Adrenal gland (tissue), 12 donors: ENCODE data around the gene IMMP2L. TPM values are rescaled to one million over a fixed set of nuclear protein-coding genes. Genes with fewer than 3 reads are reported as not detected.

Experiments
- DNase-seq, 7 donors: peaks; one replicate each; pipeline ENCODE4 v3.0.0-alpha.2; 2019 to 2020
- H3K27ac ChIP-seq, 5 donors: fragments of 200-600 bp; sonication (generic) in 4 of 5; 1 replicate in 3 of 5; 2 replicates in 2 of 5; pipeline versions ENCODE4 v1.5.1 to v1.8.0; 2016 to 2020; ENCODE audit warnings: mild to moderate bottlenecking in 1 of 5
- H3K27me3 ChIP-seq: fragments of 200-600 bp; 2 replicates; pipeline ENCODE4 v1.8.0; 2021
- H3K36me3 ChIP-seq, 2 donors: fragments of 200-600 bp; replicated peaks in 1 of 2; 1 replicate in 1 of 2; 2 replicates in 1 of 2; pipeline versions ENCODE4 v1.5.1 to v1.8.0; 2018 to 2022
- H3K4me1 ChIP-seq, 2 donors: fragments of 200-600 bp; replicated peaks in 1 of 2; 1 replicate in 1 of 2; 2 replicates in 1 of 2; pipeline versions ENCODE4 v1.5.1 to v1.8.0; 2018 to 2021
- H3K4me3 ChIP-seq, 4 donors: fragments of 200-600 bp; sonication (generic) in 3 of 4; one replicate each; pipeline ENCODE4 v1.5.1; 2016 to 2018
- H3K9me3 ChIP-seq, 3 donors: fragments of 200-600 bp; sonication (generic) in 1 of 3; replicated peaks in 1 of 3; 1 replicate in 2 of 3; 2 replicates in 1 of 3; pipeline versions ENCODE4 v1.5.1 to v1.8.0; 2016 to 2021
- POLR2A ChIP-seq, 2 donors: fragments of 450-650 bp; IDR thresholded peaks; one replicate each; pipeline ENCODE4 v1.6.1; 2017; ENCODE audit warnings: antibody characterized with exemption in 2 of 2, mild to moderate bottlenecking in 2 of 2, moderate library complexity in 1 of 2
- WGBS, 4 donors: extraction: QIAGEN DNeasy Blood & Tissue Kit in 2 of 4; methylation state at CpG; one replicate each; pipeline versions ENCODE4 v1.1.5 to v1.1.7; 2013 to 2017; 5-methylcytosine and 5-hydroxymethylcytosine counted together
- intact Hi-C, 2 donors: fragments of 100-400 bp; cut with DNase I; formaldehyde crosslinking; loops; one replicate each; pipeline versions ENCODE4 v1.14.1 to v1.15.0; 2022 to 2023
- polyA plus RNA-seq, 3 donors: library from polyadenylated mRNA; stranded (reverse); fragments of 200-250 nt in 2 of 3; fragments of 350-450 nt in 1 of 3; fragmentation: Illumina TruSeq in 1 of 3; extraction: RNeasy Lipid Tissue Mini Kit (QIAGEN cat#74804) in 1 of 3; gene quantifications; one replicate each; pipeline ENCODE4 v1.2.3, GENCODE V29; 2013 to 2014
- total RNA-seq, 9 donors: library from RNA; depleted of rRNA in 4 of 9; stranded (reverse); fragments of >200 nt in 4 of 9; fragments of 120-200 nt in 1 of 9; fragmentation: NEBNext Ultra II Directional in 1 of 9; extraction: Animal tissue kit (Norgen Biotek cat#: 25700) in 1 of 9; gene quantifications; one replicate each; pipeline versions ENCODE4 v1.1.0 to v1.2.4, GENCODE V29; 2013 to 2023
- TF ChIP-seq, protein P1 (sequence below), 6 experiments: fragments of 450-650 bp in 4 of 6; fragments of 200-600 bp in 2 of 6; sonication (generic) in 1 of 6; IDR thresholded peaks; 1 replicate in 5 of 6; 2 replicates in 1 of 6; pipeline versions ENCODE4 v1.5.1 to v1.8.0; 2016 to 2021; ENCODE audit warnings: antibody characterized with exemption in 6 of 6, mild to moderate bottlenecking in 2 of 6, moderate library complexity in 1 of 6
- donor health status: healthy with polysubstance abuse.
- donor health status: Bipolar disorder and iron deficiency.
- donor health status: DM: yes; HTN: yes; CAD: no.
- donor health status: DM: no; HTN: no; CAD: no.
- donor health status: DM: no; HTN: no; CAD: no.
- donor health status: DM: yes; HTN: yes; CAD: no.

The IMMP2L gene
- total and polyA plus RNA-seq, 12 donors = 13.4 to 34.1 (median 25.3) TPM

DNA sequence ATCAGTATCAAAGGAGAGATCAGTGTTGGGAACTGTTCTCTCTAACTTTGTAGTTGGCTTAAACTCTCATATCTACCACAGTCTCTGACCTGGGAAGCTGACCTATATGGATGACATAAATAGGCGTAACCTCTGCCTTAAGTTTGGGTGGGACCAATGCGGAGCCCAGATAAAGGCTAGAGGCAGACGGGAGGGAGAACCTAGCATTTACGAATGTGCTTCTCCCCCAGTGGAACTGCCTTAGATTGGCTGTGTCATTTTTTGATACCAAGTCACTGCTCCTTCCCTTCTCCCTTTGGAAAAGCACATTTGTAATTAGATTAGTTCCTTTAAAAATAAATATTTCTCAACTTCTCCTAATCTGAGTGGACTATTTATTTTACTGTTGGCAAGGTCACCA is 495.0 kb downstream of the IMMP2L start:
- H3K4me1 ChIP-seq = no peaks in the 10 kb centered on the region
- H3K27me3 ChIP-seq = no peaks in the 10 kb centered on the region
- H3K9me3 ChIP-seq = no peaks in the 10 kb centered on the region
- intact Hi-C loops = no loop called here
- peaks cover 0 to 4% of the 10 kb centered on the region in 2 donors for H3K36me3 ChIP-seq
- TF ChIP-seq, protein P1, sequence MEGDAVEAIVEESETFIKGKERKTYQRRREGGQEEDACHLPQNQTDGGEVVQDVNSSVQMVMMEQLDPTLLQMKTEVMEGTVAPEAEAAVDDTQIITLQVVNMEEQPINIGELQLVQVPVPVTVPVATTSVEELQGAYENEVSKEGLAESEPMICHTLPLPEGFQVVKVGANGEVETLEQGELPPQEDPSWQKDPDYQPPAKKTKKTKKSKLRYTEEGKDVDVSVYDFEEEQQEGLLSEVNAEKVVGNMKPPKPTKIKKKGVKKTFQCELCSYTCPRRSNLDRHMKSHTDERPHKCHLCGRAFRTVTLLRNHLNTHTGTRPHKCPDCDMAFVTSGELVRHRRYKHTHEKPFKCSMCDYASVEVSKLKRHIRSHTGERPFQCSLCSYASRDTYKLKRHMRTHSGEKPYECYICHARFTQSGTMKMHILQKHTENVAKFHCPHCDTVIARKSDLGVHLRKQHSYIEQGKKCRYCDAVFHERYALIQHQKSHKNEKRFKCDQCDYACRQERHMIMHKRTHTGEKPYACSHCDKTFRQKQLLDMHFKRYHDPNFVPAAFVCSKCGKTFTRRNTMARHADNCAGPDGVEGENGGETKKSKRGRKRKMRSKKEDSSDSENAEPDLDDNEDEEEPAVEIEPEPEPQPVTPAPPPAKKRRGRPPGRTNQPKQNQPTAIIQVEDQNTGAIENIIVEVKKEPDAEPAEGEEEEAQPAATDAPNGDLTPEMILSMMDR (IDR thresholded peaks at IDR 0.05) = no peak
- TF ChIP-seq POLR2A (IDR thresholded peaks at IDR 0.05) = no peak
- WGBS, 4 donors = 94 to 98% (median 96%) methylated on average over 4 of the region's 4 CpGs
- no peak overlapping the region for H3K4me3 ChIP-seq
- H3K27ac ChIP-seq = no peak overlapping the region
- DNase-seq = no peak

DNA sequence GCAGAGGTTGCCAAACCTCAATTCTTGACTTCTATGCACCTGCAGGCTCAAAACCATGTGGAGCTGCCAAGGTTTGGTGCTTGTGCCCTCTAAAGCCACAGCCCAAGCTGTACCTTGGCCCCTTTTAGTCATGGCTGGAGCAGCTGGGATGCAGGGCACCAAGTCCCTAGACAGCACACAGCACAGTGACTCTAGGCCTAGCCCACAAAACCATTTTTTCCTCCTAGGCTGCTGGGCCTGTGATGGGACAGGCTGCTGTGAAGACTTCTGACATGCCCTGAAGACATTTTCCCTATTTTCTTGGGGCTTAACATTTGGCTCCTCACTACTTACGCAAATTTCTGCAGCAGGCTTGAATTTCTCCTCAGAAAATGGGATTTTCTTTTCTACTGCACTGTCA is 499.1 kb downstream of the IMMP2L start:
- no peak overlapping the region for H3K27ac ChIP-seq
- H3K4me1 ChIP-seq = peaks cover 0 to 4% of the 10 kb centered on the region in 2 donors
- no peaks in the 10 kb centered on the region for H3K9me3 ChIP-seq
- no peak for DNase-seq
- WGBS, 4 donors = 94 to 98% (median 95%) methylated on average over 1 of the region's 1 CpG
- no peak overlapping the region for H3K4me3 ChIP-seq
- intact Hi-C loops = no loop called here
- no peaks in the 10 kb centered on the region for H3K27me3 ChIP-seq
- TF ChIP-seq, protein P1 (IDR thresholded peaks at IDR 0.05) = no peak
- TF ChIP-seq POLR2A (IDR thresholded peaks at IDR 0.05) = no peak
- peaks cover 0 to 4% of the 10 kb centered on the region in 2 donors for H3K36me3 ChIP-seq

DNA sequence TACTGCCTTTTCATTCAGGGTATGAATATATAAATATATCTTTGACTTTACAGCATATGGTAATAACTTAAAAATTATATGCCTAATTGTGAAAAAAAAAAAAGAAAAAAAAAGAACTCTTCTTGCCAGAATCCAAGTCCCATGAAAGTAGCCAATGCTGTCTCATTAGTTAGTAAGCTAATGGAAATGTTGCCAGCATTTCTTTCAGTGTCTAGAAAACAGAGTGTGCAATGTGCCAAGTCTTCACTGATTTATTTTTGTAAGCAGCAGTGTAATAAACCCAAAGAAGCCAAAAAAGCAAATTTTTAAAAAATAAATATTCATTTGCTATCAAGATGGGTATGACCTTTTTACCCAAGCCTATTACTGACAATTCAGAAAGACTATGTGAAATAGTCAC is 502.5 kb downstream of the IMMP2L start:
- DNase-seq = no peak
- Histone ChIP-seq H3K27ac (no peak overlapping the region), H3K9me3 (no peaks in the 10 kb centered on the region), H3K4me1 (peaks cover 0 to 4% of the 10 kb centered on the region in 2 donors), H3K4me3 (no peak overlapping the region), H3K27me3 (no peaks in the 10 kb centered on the region), H3K36me3 (no peaks in the 10 kb centered on the region)
- intact Hi-C loops = no loop called here
- TF ChIP-seq, protein P1 (IDR thresholded peaks at IDR 0.05) = no peak
- TF ChIP-seq POLR2A (IDR thresholded peaks at IDR 0.05) = no peak

DNA sequence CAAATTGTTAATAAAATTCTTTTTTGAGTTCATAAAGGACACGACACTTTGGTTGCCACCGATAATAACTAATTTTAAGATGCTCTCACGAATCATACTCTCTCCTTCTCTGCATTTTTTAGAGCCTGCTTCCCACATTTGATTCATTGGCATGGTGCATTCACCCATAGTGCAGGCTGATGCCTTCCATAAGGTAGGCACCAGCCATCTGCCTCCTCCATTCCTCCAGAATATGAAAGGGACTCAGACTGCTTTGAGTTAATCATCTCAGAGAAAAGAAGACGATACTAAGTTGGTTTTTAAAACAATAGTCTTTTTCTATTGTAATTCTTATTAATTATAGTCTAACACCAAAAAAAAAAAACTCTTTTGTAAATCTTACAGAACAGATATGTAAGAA is 505.2 kb downstream of the IMMP2L start:
- Histone ChIP-seq H3K4me1 (peaks cover 0 to 4% of the 10 kb centered on the region in 2 donors), H3K27me3 (no peaks in the 10 kb centered on the region), H3K27ac (no peak overlapping the region), H3K36me3 (no peaks in the 10 kb centered on the region), H3K4me3 (no peak overlapping the region), H3K9me3 (no peaks in the 10 kb centered on the region)
- intact Hi-C loops = no loop called here
- no peak for TF ChIP-seq POLR2A (IDR thresholded peaks at IDR 0.05)
- TF ChIP-seq, protein P1 (IDR thresholded peaks at IDR 0.05) = no peak
- 93 to 97% (median 95%) methylated on average over 4 of the region's 4 CpGs for WGBS, 4 donors
- no peak for DNase-seq
